K562 (cell line): ENCODE results near the gene GLUL. TPM values are rescaled to one million over a fixed set of nuclear protein-coding genes. Genes with fewer than 3 reads are reported as not detected.

Experiments used
- ATAC-seq: fragments of 200-7000 bp; cut with Tn5 transposase; 3 replicates; pipeline ENCODE4 v1.9.1; 2020; ENCODE audit warnings: moderate library complexity
- BruUV-seq: library from RNA; stranded (reverse); fragments of 400-500 nt; replicated peaks from 2 replicates; lab custom pipeline; 2021; lab: Mats Ljungman, UMichigan
- CTCF ChIA-PET: fragments of 300-600 bp; formaldehyde crosslinking; extraction: SDS; loops from one replicate; lab custom pipeline; 2021; ENCODE audit warnings: low intra/inter-chr PET ratio; lab: Yijun Ruan, JAX
- POLR2A ChIA-PET: fragments of 300-600, 350-650 bp; sonication (Branson Sonifier 250); formaldehyde crosslinking; extraction: SDS; loops from one replicate; lab custom pipeline; 2021; ENCODE audit warnings: antibody characterized with exemption, inconsistent platforms; lab: Yijun Ruan, JAX
- DNase-seq, 4 experiments: peaks; one replicate each; pipeline versions ENCODE4 v3.0.0 to v3.0.0-alpha.2; 2011 to 2018; ENCODE audit warnings: low spot score in 3 of 4, mixed read lengths in 3 of 4; ENCODE audit errors: extremely low read depth in 1 of 4
- FAIRE-seq: peaks from 2 replicates; lab custom pipeline; 2011; peaks lifted over from hg19 to GRCh38; lab: Jason Lieb, UNC
- H2AFZ ChIP-seq: 2 replicates; pipeline ENCODE4 v1.6.0; 2011; ENCODE audit warnings: low read depth, low read length, control low read depth, inconsistent platforms
- H3K27ac ChIP-seq: fragments of 200-600 bp; 3 replicates; pipeline ENCODE4 v1.8.0; 2011; ENCODE audit warnings: low read depth, mild to moderate bottlenecking, control low read depth, inconsistent platforms, low read length, moderate library complexity, mixed read lengths; ENCODE audit errors: extremely low read depth
- H3K27me3 ChIP-seq, 2 experiments: fragments of 300-600 bp in 1 of 2; 2 replicates in 1 of 2; 3 replicates in 1 of 2; pipeline versions ENCODE4 v1.6.0 to v1.8.0; 2011; ENCODE audit warnings: inconsistent platforms in 2 of 2, low read length in 2 of 2, mild to moderate bottlenecking in 1 of 2, mixed read lengths in 1 of 2, moderate library complexity in 1 of 2; ENCODE audit not compliant: control insufficient read depth in 2 of 2, insufficient read depth in 2 of 2
- H3K36me3 ChIP-seq: fragments of 300-600 bp; 3 replicates; pipeline ENCODE4 v1.8.0; 2011; ENCODE audit warnings: mild to moderate bottlenecking, low read length, inconsistent platforms; ENCODE audit not compliant: control insufficient read depth, insufficient read depth
- H3K4me1 ChIP-seq, 2 experiments: fragments of 200-600 bp in 1 of 2; replicated peaks in 1 of 2; 2 replicates in 1 of 2; 3 replicates in 1 of 2; pipeline versions ENCODE4 v1.5.1 to v1.8.0; 2011; ENCODE audit warnings: inconsistent platforms in 2 of 2, low read length in 2 of 2, mild to moderate bottlenecking in 1 of 2, mixed read lengths in 1 of 2, moderate library complexity in 1 of 2; ENCODE audit not compliant: control insufficient read depth in 2 of 2, insufficient read depth in 2 of 2
- H3K4me2 ChIP-seq: 2 replicates; pipeline ENCODE4 v1.6.1; 2011; ENCODE audit warnings: low read length, control low read depth, inconsistent platforms, mixed read lengths; ENCODE audit not compliant: insufficient read depth
- H3K4me3 ChIP-seq: fragments of 200-600 bp; sonication (generic), shearing (Covaris generic); 2 replicates; pipeline ENCODE4 v1.5.1; 2016; ENCODE audit warnings: control low read depth, inconsistent platforms
- H3K79me2 ChIP-seq: fragments of 200-600 bp; 3 replicates; pipeline ENCODE4 v1.8.0; 2011; ENCODE audit warnings: low read length, inconsistent platforms; ENCODE audit not compliant: control insufficient read depth, insufficient read depth
- H3K9ac ChIP-seq, 2 experiments: 2 replicates each; pipeline versions ENCODE4 v1.6.0 to v1.6.1; 2011; ENCODE audit warnings: low read depth in 2 of 2, low read length in 2 of 2, control low read depth in 1 of 2, inconsistent platforms in 1 of 2, mild to moderate bottlenecking in 1 of 2, mixed read lengths in 1 of 2; ENCODE audit not compliant: insufficient read depth in 1 of 2
- H3K9me1 ChIP-seq: one replicate; pipeline ENCODE4 v1.6.0; 2011; ENCODE audit warnings: inconsistent platforms, mild to moderate bottlenecking, low read length, moderate library complexity; ENCODE audit not compliant: control insufficient read depth, insufficient read depth
- H3K9me3 ChIP-seq: replicated peaks from 2 replicates; pipeline ENCODE4 v1.5.1; 2011; ENCODE audit warnings: low read depth, low read length, inconsistent platforms; ENCODE audit not compliant: control insufficient read depth, insufficient read depth
- H4K20me1 ChIP-seq: replicated peaks from 2 replicates; pipeline ENCODE4 v1.6.1; 2011; ENCODE audit warnings: low read length, inconsistent platforms, mixed read lengths; ENCODE audit not compliant: control insufficient read depth, insufficient read depth
- ETV1 ChIP-seq: fragments of 450-650 bp; conservative IDR thresholded peaks from 2 replicates; pipeline ENCODE4 v1.6.1; 2016; ENCODE audit warnings: missing genetic modification characterization, control low read depth, low read depth, missing compliant biosample characterization
- GATA2 ChIP-seq: sonication (generic); formaldehyde crosslinking; IDR thresholded peaks from 2 replicates; pipeline ENCODE4 v1.4.0; 2020; ENCODE audit warnings: mild to moderate bottlenecking, missing genetic modification reagents
- HDAC8 ChIP-seq: fragments of 450-650 bp; IDR thresholded peaks from 2 replicates; pipeline ENCODE4 v1.6.1; 2016; ENCODE audit warnings: mild to moderate bottlenecking, missing genetic modification characterization, moderate library complexity, missing compliant biosample characterization
- JUN ChIP-seq, 2 experiments: sonication (generic) in 1 of 2; formaldehyde crosslinking in 1 of 2; IDR thresholded peaks; 2 replicates each; pipeline versions ENCODE4 v1.6.1 to v1.8.0; 2012 to 2022; ENCODE audit warnings: borderline replicate concordance in 2 of 2, mild to moderate bottlenecking in 2 of 2, improper control_type of control experiment in 1 of 2, low read depth in 1 of 2, low read length in 1 of 2, missing genetic modification reagents in 1 of 2
- KLF10 ChIP-seq: fragments of 250-450 bp; sonication (Bioruptor Pico); IDR thresholded peaks from 2 replicates; pipeline ENCODE4 v1.6.1; 2021; ENCODE audit warnings: matching md5 sums
- MLLT1 ChIP-seq, 2 experiments: fragments of 450-650 bp; IDR thresholded peaks; 2 replicates each; pipeline ENCODE4 v1.6.1; 2016
- XRCC5 ChIP-seq: fragments of 200-400 bp; formaldehyde crosslinking; IDR thresholded peaks from 2 replicates; pipeline ENCODE4 v1.6.1; 2017; ENCODE audit warnings: low read depth, mild to moderate bottlenecking, low read length
- ZNF282 ChIP-seq: sonication (generic); formaldehyde crosslinking; IDR thresholded peaks from 2 replicates; pipeline ENCODE4 v1.8.1; 2023; ENCODE audit warnings: missing genetic modification reagents
- ZSCAN29 ChIP-seq: fragments of 450-650 bp; IDR thresholded peaks from 2 replicates; pipeline ENCODE4 v1.6.1; 2017
- in situ Hi-C: fragments of 300-500 bp; cut with MboI; formaldehyde crosslinking; loops from 4 replicates; pipeline ENCODE4 v1.15.0; 2018; ENCODE audit warnings: inconsistent platforms, mixed read lengths
- intact Hi-C: fragments of 100-400 bp; cut with micrococcal nuclease; formaldehyde crosslinking; loops from 2 replicates; pipeline ENCODE4 v1.14.2; 2022
- polyA plus RNA-seq, 8 experiments: library from polyadenylated mRNA; depleted of rRNA in 4 of 8; stranded (reverse) in 5 of 8; unstranded in 3 of 8; fragments of >200 nt; fragmentation: Nextera tagmentation in 2 of 8; fragmentation: Illumina TruSeq in 1 of 8; extraction: Ambion mirVana in 2 of 8; extraction: Trizol in 1 of 8; gene quantifications; 2 replicates each; pipeline versions ENCODE4 v1.2.1 to v1.2.3, GENCODE V29; 2011 to 2014; ENCODE audit warnings: inconsistent platforms in 1 of 8, missing spikeins in 1 of 8
- total RNA-seq, 7 experiments: library from RNA; depleted of rRNA in 6 of 7; stranded (reverse); fragments of >200 nt in 6 of 7; fragmentation: Illumina TruSeq in 2 of 7; extraction: Trizol in 2 of 7; gene quantifications; 2 replicates each; pipeline versions ENCODE4 v1.2.1 to v1.2.3, GENCODE V29; 2011 to 2021; ENCODE audit warnings: low replicate concordance in 1 of 7
- TF ChIP-seq, protein P1 (sequence below): fragments of 450-650 bp; formaldehyde crosslinking; IDR thresholded peaks from 2 replicates; pipeline ENCODE4 v1.4.0; 2022; ENCODE audit warnings: missing genetic modification characterization

The GLUL gene
- total and polyA plus RNA-seq, 9 of the 15 experiments (the other 6 are each of a cell fraction or from before 2014, with no cell fraction given) = 1,088 to 4,222 (median 1,338) TPM

GRCh38 chr1:182376936-182377574 is 14.5 kb downstream of the GLUL start:
- ChIA-PET POLR2A (interaction anchor here (0.8 to 5.6 kb wide), 11 partner anchors 10 to 236 kb away, joined by 3 to 53 read pairs (median 4); partner anchors contain the start of gene GLUL), CTCF (no interaction called here)
- TF ChIP-seq KLF10 (CRISPR knock-in tag) = no peak
- no peak for TF ChIP-seq ETV1 (tag)
- TF ChIP-seq XRCC5 = no peak
- no peak for TF ChIP-seq MLLT1 (IDR thresholded peaks at IDR 0.05)
- TF ChIP-seq ZNF282 (CRISPR knock-in tag) = no peak
- no peak for TF ChIP-seq ZSCAN29
- no peak for TF ChIP-seq GATA2
- TF ChIP-seq, protein P1, sequence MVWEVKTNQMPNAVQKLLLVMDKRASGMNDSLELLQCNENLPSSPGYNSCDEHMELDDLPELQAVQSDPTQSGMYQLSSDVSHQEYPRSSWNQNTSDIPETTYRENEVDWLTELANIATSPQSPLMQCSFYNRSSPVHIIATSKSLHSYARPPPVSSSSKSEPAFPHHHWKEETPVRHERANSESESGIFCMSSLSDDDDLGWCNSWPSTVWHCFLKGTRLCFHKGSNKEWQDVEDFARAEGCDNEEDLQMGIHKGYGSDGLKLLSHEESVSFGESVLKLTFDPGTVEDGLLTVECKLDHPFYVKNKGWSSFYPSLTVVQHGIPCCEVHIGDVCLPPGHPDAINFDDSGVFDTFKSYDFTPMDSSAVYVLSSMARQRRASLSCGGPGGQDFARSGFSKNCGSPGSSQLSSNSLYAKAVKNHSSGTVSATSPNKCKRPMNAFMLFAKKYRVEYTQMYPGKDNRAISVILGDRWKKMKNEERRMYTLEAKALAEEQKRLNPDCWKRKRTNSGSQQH (CRISPR knock-in tag) = no peak
- no peak for TF ChIP-seq JUN (IDR thresholded peaks at IDR 0.05; ENCODE audit: borderline replicate concordance, low read depth, low read length)
- TF ChIP-seq JUN (CRISPR knock-in tag; IDR thresholded peaks at IDR 0.05; ENCODE audit: borderline replicate concordance) = no peak
- TF ChIP-seq HDAC8 (tag) = no peak
- DNase-seq (no peak), ATAC-seq (no peak), FAIRE-seq (no peak)
- Histone ChIP-seq H3K4me2 (no peak overlapping the region), H3K9me1 (no peaks in the 10 kb centered on the region), H3K27me3 (no peaks in the 10 kb centered on the region), H3K4me3 (no peak overlapping the region), H3K36me3 (peaks cover 9% of the 10 kb centered on the region; the same call in 2 of the 3 replicates), H4K20me1 (no peaks in the 10 kb centered on the region), H3K9ac (no peak overlapping the region), H2AFZ (no peak overlapping the region), H3K4me1 (no peaks in the 10 kb centered on the region), H3K27ac (no peak overlapping the region), H3K79me2 (no peaks in the 10 kb centered on the region), H3K9me3 (no peaks in the 10 kb centered on the region)
- no TSS peak for BruUV-seq
- in situ Hi-C loops (no loop called here), intact Hi-C loops (no loop called here)
